Stimulated activated effector memory CD8-positive, alpha-beta T cell treated with anti-CD3 and anti-CD28 coated beads, Interleukin-12 subunit alpha, Interleukin-12 subunit beta, amount 100 ng/mL, for 72 hours (primary cell): Measurements from ENCODE around the gene PGAP6.
"Not testable (repeated sequence)": the region's sequence is repeated elsewhere in the genome, so short reads cannot be mapped to it uniquely, and the experiment has no call there.

ENCODE experiments used
- ATAC-seq: fragments of 150-1000 bp; cut with Tn5 transposase; 2 replicates; pipeline ENCODE4 v1.10.0; 2021
- DNase-seq, 2 donors: peaks; one replicate each; pipeline ENCODE4 v3.0.0; 2021 to 2022; ENCODE audit warnings: low spot score in 2 of 2
- H3K27ac Mint-ChIP-seq: one replicate; pipeline ENCODE4 v1.8.0; 2022; ENCODE audit warnings: mild to moderate bottlenecking, mixed read lengths
- H3K36me3 Mint-ChIP-seq: one replicate; pipeline ENCODE4 v1.8.0; 2022; ENCODE audit warnings: mild to moderate bottlenecking, mixed read lengths
- H3K4me1 Mint-ChIP-seq: one replicate; pipeline ENCODE4 v1.8.0; 2022; ENCODE audit warnings: mixed read lengths
- H3K4me3 Mint-ChIP-seq: one replicate; pipeline ENCODE4 v1.8.0; 2022; ENCODE audit warnings: mild to moderate bottlenecking, mixed read lengths
- H3K9me3 Mint-ChIP-seq: one replicate; pipeline ENCODE4 v1.8.0; 2022; ENCODE audit warnings: mixed read lengths

PGAP6 gene

GRCh38 chr16:354291-354881, 27.4 kb downstream of the PGAP6 start:
- Mint-ChIP-seq H3K4me3 (peak overlapping the region; percentile 61), H3K27ac (peak overlapping the region; percentile 94)

GRCh38 chr16:353404-354290, 28.1 kb downstream of the PGAP6 start:
- H3K36me3 Mint-ChIP-seq, result peaks cover 25% of the 10 kb centered on the region
- H3K27ac Mint-ChIP-seq, result peak overlapping the region; percentile 94
- peaks cover 41% of the 10 kb centered on the region for H3K4me1 Mint-ChIP-seq
- DNase-seq (no peak), ATAC-seq (no peak)
- H3K4me3 Mint-ChIP-seq, result peak overlapping the region; percentile 61
- no peaks in the 10 kb centered on the region for H3K9me3 Mint-ChIP-seq

More at GRCh38 chr16:354291-354881, 27.4 kb downstream of the PGAP6 start:
- DNase-seq (no peak), ATAC-seq (no peak)
- peaks cover 35% of the 10 kb centered on the region for H3K4me1 Mint-ChIP-seq
- no peaks in the 10 kb centered on the region for H3K9me3 Mint-ChIP-seq
- H3K36me3 Mint-ChIP-seq, result peaks cover 23% of the 10 kb centered on the region

GRCh38 chr16:352547-353403, 29.0 kb downstream of the PGAP6 start, which contains the start of gene AXIN1:
TSS of gene AXIN1 (minus strand) at chr16:352723. CDS start at chr16:347025, 5,698 bp downstream.
- ATAC-seq, result peak; percentile 73
- Mint-ChIP-seq H3K36me3 (peaks cover 25% of the 10 kb centered on the region), H3K9me3 (no peaks in the 10 kb centered on the region), H3K4me3 (peak within 1 kb of the TSS; percentile 64), H3K27ac (peak within 1 kb of the TSS; percentile 43), H3K4me1 (peaks cover 50% of the 10 kb centered on the region)
- peak; percentile 96 to 99 for DNase-seq

GRCh38 chr16:351804-352520, 29.8 kb downstream of the PGAP6 start:
- Mint-ChIP-seq H3K36me3 (peaks cover 29% of the 10 kb centered on the region), H3K27ac (peak overlapping the region; percentile 43), H3K9me3 (no peaks in the 10 kb centered on the region), H3K4me3 (peak overlapping the region; percentile 64), H3K4me1 (peaks cover 58% of the 10 kb centered on the region)
- ATAC-seq (peak; percentile 29), DNase-seq (no peak)

- no peaks in the 10 kb centered on the region for H3K9me3 Mint-ChIP-seq
- peaks cover 45% of the 10 kb centered on the region for H3K36me3 Mint-ChIP-seq
- H3K4me3 Mint-ChIP-seq, result no peak overlapping the region
- ATAC-seq (no peak), DNase-seq (no peak)
- H3K27ac Mint-ChIP-seq, result no peak overlapping the region
- H3K4me1 Mint-ChIP-seq, result peaks cover 73% of the 10 kb centered on the region
These were observed 31.6 kb downstream of the PGAP6 start for GRCh38 chr16:350203-350602.

GRCh38 chr16:349211-349610, 32.6 kb downstream of the PGAP6 start:
- DNase-seq, result no peak

GRCh38 chr16:348495-348894, 33.3 kb downstream of the PGAP6 start:
- H3K4me3 Mint-ChIP-seq, result peak overlapping the region; percentile 20
- not testable (repeated sequence) for DNase-seq, H3K27ac Mint-ChIP-seq, H3K9me3 Mint-ChIP-seq, ATAC-seq
- H3K4me1 Mint-ChIP-seq, result peaks cover 66% of the 10 kb centered on the region
- H3K36me3 Mint-ChIP-seq, result peaks cover 63% of the 10 kb centered on the region

More at GRCh38 chr16:349211-349610, 32.6 kb downstream of the PGAP6 start:
- Mint-ChIP-seq H3K9me3 (no peaks in the 10 kb centered on the region), H3K27ac (no peak overlapping the region), H3K4me3 (peak overlapping the region; percentile 20), H3K4me1 (peaks cover 69% of the 10 kb centered on the region), H3K36me3 (peaks cover 55% of the 10 kb centered on the region)
- peak; percentile 60 for ATAC-seq

- ATAC-seq, result no peak
- DNase-seq, result no peak
- H3K4me3 Mint-ChIP-seq, result no peak overlapping the region
- no peaks in the 10 kb centered on the region for H3K9me3 Mint-ChIP-seq
- H3K4me1 Mint-ChIP-seq, result peaks cover 78% of the 10 kb centered on the region
- peaks cover 73% of the 10 kb centered on the region for H3K36me3 Mint-ChIP-seq
- no peak overlapping the region for H3K27ac Mint-ChIP-seq
These were observed 34.6 kb downstream of the PGAP6 start for GRCh38 chr16:347203-347602.

GRCh38 chr16:346587-346986, 35.2 kb downstream of the PGAP6 start:
- no peak overlapping the region for H3K27ac Mint-ChIP-seq
- DNase-seq (no peak), ATAC-seq (no peak)
- peaks cover 84% of the 10 kb centered on the region for H3K4me1 Mint-ChIP-seq
- no peaks in the 10 kb centered on the region for H3K9me3 Mint-ChIP-seq
- no peak overlapping the region for H3K4me3 Mint-ChIP-seq
- peaks cover 72% of the 10 kb centered on the region for H3K36me3 Mint-ChIP-seq

GRCh38 chr16:345772-346171, 36.0 kb downstream of the PGAP6 start:
- no peaks in the 10 kb centered on the region for H3K9me3 Mint-ChIP-seq
- H3K27ac Mint-ChIP-seq, result no peak overlapping the region
- H3K4me1 Mint-ChIP-seq, result peaks cover 86% of the 10 kb centered on the region
- ATAC-seq, result peak; percentile 77
- H3K4me3 Mint-ChIP-seq, result peak overlapping the region; percentile 55
- peaks cover 64% of the 10 kb centered on the region for H3K36me3 Mint-ChIP-seq
- DNase-seq, result peak in 1 of 2 donors; percentile 78

- H3K4me1 Mint-ChIP-seq, result peaks cover 77% of the 10 kb centered on the region
- ATAC-seq (no peak), DNase-seq (no peak)
- H3K36me3 Mint-ChIP-seq, result peaks cover 48% of the 10 kb centered on the region
- H3K27ac Mint-ChIP-seq, result peak overlapping the region; percentile 20
- no peak overlapping the region for H3K4me3 Mint-ChIP-seq
- H3K9me3 Mint-ChIP-seq, result no peaks in the 10 kb centered on the region
These were observed 39.1 kb downstream of the PGAP6 start for GRCh38 chr16:342455-343213.

- not testable (repeated sequence) for H3K9me3 Mint-ChIP-seq, H3K27ac Mint-ChIP-seq, DNase-seq, ATAC-seq, H3K4me3 Mint-ChIP-seq
- H3K36me3 Mint-ChIP-seq, result peaks cover 44% of the 10 kb centered on the region
- H3K4me1 Mint-ChIP-seq, result peaks cover 70% of the 10 kb centered on the region
These were observed 39.8 kb downstream of the PGAP6 start for GRCh38 chr16:341974-342336.

- ATAC-seq, DNase-seq, H3K27ac Mint-ChIP-seq, H3K4me3 Mint-ChIP-seq, H3K9me3 Mint-ChIP-seq: not testable (repeated sequence)
- peaks cover 39% of the 10 kb centered on the region for H3K36me3 Mint-ChIP-seq
- H3K4me1 Mint-ChIP-seq, result peaks cover 67% of the 10 kb centered on the region
These were observed 40.4 kb downstream of the PGAP6 start for GRCh38 chr16:341095-341973.
